Measurements from ENCODE around the gene ATP7A.

GRCh38 chrX:78042601-78043000 is 132.1 kb downstream of the ATP7A start:
- TF ChIP-seq POLR2AphosphoS5 (IDR thresholded peaks at IDR 0.05; ENCODE audit: borderline replicate concordance, low read depth, low read length) = no peak
- no peak for TF ChIP-seq EZH2 (IDR thresholded peaks at IDR 0.05)
